Ishikawa (cell line): ENCODE measurements around the gene CAPG.

Source experiments
- CEBPB ChIP-seq: IDR thresholded peaks from 2 replicates; pipeline ENCODE4 v1.6.1; 2012
- CREB1 ChIP-seq: IDR thresholded peaks from 2 replicates; pipeline ENCODE4 v1.6.1; 2012; ENCODE audit warnings: low read depth
- EGR1 ChIP-seq: IDR thresholded peaks from 2 replicates; pipeline ENCODE4 v1.6.1; 2012
- EP300 ChIP-seq: IDR thresholded peaks from 2 replicates; pipeline ENCODE4 v1.6.1; 2012; ENCODE audit warnings: borderline replicate concordance
- FOXM1 ChIP-seq: IDR thresholded peaks from 2 replicates; pipeline ENCODE4 v1.6.1; 2012; ENCODE audit warnings: low read depth, borderline replicate concordance
- MAX ChIP-seq: IDR thresholded peaks from 2 replicates; pipeline ENCODE4 v1.6.1; 2012
- NFIC ChIP-seq: IDR thresholded peaks from 2 replicates; pipeline ENCODE4 v1.6.1; 2012
- RAD21 ChIP-seq: IDR thresholded peaks from 2 replicates; pipeline ENCODE4 v1.6.1; 2012; ENCODE audit warnings: low read depth
- REST ChIP-seq: IDR thresholded peaks from 2 replicates; pipeline ENCODE4 v1.6.1; 2012; ENCODE audit warnings: low read depth, mild to moderate bottlenecking
- TAF1 ChIP-seq: IDR thresholded peaks from 2 replicates; pipeline ENCODE4 v1.6.1; 2012; ENCODE audit warnings: low read depth, mild to moderate bottlenecking
- TCF12 ChIP-seq: IDR thresholded peaks from 2 replicates; pipeline ENCODE4 v1.6.1; 2012; ENCODE audit warnings: low read depth
- TEAD4 ChIP-seq: IDR thresholded peaks from 2 replicates; pipeline ENCODE4 v1.6.1; 2012
- USF1 ChIP-seq: IDR thresholded peaks from 2 replicates; pipeline ENCODE4 v1.6.1; 2012
- YY1 ChIP-seq: IDR thresholded peaks from 2 replicates; pipeline ENCODE4 v1.6.1; 2012; ENCODE audit warnings: low read depth
- ZBTB7A ChIP-seq: IDR thresholded peaks from 2 replicates; pipeline ENCODE4 v1.6.1; 2012; ENCODE audit warnings: low read depth

CAPG gene

DNA sequence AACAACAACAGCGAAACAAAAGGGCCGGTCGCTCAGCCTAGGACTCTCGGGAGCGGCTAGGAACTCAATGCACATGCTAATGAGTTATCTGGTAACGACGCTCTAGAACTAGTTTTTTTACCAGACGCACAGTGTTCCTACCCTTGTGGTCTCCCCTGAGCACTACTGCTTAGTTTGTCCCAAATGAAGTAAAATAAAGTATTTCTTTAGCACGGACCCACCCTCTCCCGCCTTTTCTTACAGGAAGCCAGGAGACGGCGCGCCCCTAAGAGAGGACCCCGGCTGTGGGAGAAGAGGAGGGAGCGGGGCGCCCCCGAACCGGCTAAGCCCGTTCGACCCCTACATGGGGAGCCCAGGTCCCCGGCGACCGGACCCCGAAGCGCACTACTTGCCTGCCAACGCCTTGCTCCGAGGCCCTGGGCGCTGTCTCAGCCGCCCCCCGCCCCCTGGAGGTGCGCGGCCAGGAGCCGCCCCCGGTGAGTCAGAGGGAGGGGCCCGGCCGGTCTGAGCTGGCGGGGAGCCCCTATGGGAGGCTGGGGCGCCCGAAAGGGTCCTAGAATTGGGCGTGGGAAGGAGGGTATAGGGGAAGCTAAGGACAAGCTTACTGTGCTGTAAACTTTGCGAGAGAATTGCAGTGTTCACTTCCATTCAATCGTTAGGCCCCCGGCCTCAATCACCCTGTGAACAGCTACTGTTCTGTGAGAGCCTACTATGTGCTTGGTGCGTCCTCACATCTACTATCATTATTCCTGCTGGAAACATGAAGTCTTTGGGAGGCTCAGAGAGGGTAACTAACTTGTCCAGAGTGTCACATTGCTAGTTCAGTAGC is 3.6 kb upstream of the CAPG start:
- TF ChIP-seq EP300 (no peak), YY1 (no peak), USF1 (no peak), MAX (no peak), TCF12 (no peak), RAD21 (no peak), CEBPB (no peak), EGR1 (no peak), NFIC (no peak), TAF1 (no peak), FOXM1 (no peak), CREB1 (no peak), REST (no peak), ZBTB7A (no peak), TEAD4 (no peak)

- TF ChIP-seq REST (no peak), FOXM1 (no peak), ZBTB7A (no peak), USF1 (no peak), CEBPB (no peak), EP300 (no peak), NFIC (no peak), TEAD4 (no peak), MAX (no peak)
Measured at GRCh38 chr2:85411405-85411748, 1.2 kb upstream of the CAPG start.

DNA sequence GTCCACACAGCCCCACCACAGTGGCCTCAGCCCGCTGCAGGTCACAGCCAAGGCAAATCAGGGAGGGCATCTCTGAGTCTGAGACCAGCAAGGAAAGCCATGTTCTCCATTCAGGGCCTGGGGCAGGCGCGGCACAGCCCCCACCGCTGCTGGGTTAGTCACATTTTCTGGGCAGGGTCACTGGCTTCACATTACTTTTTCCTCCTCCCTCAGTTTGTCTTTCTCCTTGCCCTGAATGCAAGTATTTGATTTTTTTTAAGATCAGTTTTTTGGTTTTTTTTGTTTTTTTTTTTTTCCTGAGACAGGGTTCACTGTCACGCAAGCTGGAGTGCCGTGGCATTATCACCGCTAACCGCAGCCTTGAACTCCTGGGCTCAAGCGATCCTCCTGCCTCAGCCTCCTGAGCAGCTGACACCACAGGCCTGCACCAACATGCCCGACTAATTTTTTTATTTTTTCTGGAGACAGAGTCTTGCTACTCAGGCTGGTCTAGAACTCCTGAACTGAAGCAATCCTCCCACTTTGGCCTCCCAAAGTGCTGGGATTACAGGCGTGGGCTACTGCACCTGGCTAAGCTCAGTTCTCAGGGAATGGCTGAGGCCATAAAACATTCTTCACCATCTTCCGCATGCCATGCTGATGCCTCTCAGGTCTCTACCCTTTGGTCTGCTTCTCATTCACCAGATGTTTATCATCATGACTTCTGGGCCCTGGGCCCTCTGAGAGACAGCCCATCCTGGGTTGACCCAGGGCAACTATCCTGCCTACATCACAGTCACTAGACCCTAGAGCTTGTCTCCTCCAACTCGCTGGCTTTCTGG is 628 bp upstream of the CAPG start:
- TF ChIP-seq TAF1 (no peak), ZBTB7A (no peak), EGR1 (no peak), MAX (no peak), CREB1 (no peak), TEAD4 (no peak), TCF12 (no peak)

GRCh38 chr2:85405201-85406059 is 4.7 kb downstream of the CAPG start:
- TF ChIP-seq CREB1 (no peak), YY1 (no peak), TEAD4 (no peak), MAX (no peak), REST (no peak), FOXM1 (no peak), USF1 (no peak), EGR1 (no peak), ZBTB7A (no peak), EP300 (no peak), CEBPB (no peak), TAF1 (no peak), NFIC (no peak), TCF12 (no peak), RAD21 (no peak)
